Activated effector memory CD4-positive, alpha-beta T cell treated with Interleukin-2 at 50 U/mL for 16 hours (primary cell): ENCODE data around the gene SERP2.
"Not testable (repeated sequence)": the region's sequence is repeated elsewhere in the genome, so short reads cannot be mapped to it uniquely, and the experiment has no call there.

Experiments
- DNase-seq: peaks from one replicate; pipeline ENCODE4 v3.0.0-alpha.2; 2020

Gene SERP2

DNA sequence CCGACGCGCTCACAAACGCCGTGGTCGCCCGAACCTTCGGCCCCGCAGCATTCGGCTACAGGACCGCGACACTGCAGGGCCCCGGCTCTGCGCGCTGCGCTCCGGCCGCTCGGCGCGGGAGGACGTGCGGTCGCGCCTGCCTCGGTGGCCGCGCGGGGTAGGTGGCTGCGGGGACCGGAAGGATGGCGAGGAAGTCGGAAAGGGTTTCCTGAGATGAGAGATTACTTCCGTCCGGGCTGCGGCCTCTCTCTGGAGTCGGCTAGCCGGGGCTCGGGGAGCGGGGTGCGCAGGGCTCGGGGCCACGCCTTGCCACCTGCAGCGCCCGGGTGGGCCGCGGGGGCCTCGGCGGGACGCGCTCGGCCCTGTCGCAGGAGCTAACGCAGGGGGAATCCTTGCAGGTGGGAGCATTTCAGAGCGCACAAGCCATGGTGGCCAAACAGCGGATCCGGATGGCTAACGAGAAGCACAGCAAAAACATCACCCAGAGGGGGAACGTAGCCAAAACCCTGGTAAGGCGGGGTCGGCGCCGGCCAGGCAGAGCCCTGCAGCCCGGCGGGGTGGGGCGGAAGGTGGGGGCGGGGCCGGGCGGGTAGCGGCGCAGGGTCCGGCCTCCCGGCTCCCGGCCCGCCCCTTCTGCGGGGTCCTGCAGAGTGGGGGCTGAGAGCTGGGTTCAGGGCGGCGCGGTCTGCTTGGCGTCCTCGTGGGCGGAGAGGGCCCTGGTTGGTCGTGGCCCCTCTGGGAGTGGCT, at the start of gene SERP2:
Gene SERP2, plus strand, starts transcription at position 224 of the 747 bp plus-strand sequence. Its CDS starts 202 bp downstream, at position 426.
- DNase-seq: no peak

DNA sequence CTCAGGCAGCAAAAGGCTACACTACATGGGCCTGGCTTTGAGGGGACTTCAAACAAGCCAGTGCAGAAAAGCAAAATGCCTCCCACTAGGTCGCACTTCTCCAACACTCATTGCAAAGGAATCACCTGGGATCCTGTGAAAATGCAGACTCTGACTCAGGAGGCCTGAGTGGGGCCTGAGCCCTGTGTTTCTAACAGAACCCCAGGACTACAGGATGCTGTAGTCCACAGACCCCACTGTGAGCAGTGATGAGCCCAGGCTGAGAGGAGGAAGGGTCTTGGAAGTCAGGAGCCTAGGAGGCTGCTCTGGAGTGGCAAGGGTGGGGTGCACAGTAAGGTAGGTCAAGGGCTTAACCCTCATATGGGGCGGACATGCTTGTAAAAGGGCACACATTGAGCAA, 46.7 kb upstream of the SERP2 start:
- DNase-seq: no peak

DNA sequence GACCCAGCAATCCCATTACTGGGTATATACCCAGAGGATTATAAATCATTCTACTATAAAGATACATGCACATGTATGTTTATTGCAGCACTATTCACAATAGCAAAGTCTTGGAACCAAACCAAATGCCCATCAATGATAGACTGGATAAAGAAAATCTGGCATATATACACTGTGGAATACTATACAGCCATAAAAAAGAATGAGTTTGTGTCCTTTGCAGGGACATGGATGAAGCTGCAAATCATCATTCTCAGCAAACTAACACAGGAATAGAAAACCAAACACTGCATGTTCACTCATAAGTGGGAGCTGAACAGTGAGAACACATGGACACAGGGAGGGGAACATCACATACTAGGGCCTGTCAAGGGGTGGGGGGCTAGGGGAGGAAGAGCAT, 44.6 kb upstream of the SERP2 start:
- not testable (repeated sequence) for DNase-seq

DNA sequence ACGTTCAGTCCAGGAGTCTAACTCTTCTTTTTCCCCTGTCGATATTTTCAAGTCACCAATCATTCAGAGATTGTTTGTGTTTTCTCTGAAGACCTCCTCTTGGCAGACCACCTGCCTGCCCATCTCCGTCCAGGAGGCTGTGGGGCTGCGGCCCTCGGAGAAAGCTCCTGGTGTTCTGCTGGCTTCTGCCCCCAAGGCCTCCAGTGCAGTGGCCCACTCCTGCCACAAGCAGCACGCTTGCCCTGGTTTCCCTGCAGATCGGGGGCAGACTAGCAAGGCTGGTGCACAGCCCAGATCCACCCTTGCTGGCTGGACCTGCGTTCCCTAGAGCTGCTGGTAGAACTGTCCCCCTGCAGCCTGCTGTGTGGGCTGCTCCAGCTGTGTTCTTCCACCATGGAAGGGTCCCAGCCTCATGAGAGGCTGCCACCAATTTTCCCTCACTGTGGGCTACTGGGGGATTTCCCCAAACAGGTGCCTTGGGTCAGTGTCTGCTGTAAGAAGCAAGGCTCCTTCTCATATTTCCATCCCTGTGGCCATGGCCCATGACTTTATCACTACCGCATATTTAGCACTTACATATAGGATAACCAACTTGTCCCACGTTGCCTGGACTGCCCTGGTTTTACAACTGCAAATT, 43.6 kb upstream of the SERP2 start:
- no peak for DNase-seq

DNA sequence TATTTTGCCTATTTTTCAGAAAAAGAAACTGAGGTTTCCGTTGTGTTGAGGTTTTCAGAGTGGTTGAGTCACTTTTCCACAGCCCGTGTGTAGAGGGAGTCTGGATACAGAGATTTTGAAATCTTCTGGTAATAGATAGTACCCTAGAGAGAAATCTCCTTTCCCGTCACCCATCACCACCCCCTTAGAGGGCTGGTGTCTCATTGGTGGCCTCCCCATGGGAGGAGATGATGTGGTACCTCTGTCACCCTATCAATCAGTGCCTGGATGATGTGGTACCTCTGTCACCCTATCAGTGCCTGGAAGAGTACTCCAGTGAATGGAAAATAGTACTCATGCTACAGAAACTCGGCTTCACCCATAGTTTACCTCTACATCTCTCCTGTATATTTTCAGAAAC, 42.2 kb upstream of the SERP2 start:
- no peak for DNase-seq

DNA sequence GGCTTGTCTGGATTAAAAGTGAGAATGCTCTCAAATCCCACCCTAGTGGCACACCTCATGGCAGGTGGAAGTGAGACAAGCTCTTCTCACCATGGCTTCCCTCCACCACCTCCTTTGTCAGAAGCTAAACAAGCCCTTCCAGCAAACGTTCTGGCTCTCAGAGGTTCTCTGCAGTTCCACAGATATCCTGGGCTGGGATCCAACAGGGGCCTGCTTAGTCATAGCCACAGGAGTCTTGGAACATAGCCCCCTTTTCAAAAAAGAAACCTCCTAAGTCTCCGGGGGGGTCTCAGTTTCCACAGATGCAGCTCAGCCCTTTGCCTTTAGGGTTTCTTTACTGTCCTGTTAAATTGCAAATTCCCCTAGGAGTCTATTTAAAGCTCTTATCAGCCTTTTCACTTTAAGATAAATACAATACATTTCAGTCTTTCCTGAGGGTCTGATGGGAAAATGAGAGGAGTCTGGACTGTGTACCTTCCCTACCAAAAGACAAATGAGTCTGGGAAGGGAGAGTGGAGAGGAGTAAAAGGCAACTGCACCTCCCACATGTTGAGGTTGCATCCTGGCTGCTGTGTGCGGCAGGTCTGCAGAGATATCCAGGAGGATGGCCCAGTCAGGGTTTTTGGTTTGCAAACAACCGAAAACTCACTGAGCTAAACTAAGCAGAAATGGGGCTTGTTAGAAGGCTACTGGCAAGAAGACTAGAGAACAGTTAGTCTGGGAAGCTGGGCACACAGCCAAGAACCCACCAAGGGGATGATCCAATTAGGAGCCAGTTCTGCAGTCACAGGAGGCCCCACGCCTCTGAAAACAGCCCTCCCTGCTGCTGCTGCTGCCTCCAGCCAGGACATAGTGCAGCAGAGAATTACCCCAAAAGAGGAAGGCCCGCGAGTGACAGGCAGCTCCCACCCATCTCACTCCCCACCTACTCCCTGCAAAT, 41.4 kb upstream of the SERP2 start:
- DNase-seq: no peak

DNA sequence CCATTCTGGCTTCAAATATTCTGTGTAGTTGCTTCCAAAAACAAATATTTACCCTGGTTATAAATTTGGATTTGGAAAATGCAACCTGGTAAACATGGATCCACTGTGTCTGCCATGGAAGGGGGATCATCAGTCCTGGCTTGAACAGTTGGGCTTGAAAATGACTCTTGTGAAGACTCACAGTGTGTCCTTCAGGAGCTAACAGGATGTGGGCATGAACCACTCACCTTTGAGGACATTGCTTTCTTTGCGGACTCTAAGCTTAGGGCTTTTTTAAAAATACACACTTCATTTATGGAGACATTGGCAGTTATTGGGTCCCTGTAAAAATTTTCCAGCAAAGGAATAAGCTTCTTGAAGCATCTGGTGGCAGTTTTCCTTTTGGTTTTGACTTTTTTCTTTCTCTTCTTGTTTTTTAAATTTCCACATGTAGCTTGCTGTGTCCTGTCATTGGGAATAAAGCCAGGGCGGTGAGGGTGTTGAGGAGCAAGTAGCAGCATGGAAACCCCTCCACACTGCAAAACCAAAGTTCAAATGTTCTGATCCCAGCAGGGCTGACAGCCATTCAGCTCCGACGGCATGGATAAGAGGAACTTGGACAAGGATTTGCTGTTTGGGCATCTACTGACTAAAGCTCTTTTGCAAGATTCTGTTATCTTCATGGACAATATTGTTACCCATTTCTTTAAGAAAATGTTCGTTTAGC, 39.5 kb upstream of the SERP2 start:
- no peak for DNase-seq

DNA sequence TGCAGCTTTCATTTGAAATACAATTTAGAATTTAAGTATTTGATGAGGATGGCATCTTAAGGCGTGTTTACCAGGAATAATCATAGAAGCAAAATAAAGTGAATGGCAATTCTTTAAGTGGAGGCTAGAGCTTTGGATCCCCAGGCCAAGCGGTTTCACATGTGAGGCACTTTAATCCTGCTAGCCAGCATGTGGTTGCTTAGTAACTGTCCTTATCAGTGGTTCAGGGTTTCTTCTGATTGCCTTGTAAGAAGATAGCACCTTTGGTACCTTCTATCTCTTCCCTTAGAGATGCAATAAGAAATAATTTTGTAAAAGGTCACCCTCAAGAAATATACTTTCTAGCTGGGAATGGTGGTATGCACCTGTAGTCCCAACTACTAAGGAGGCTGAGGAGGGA, 38.9 kb upstream of the SERP2 start:
- DNase-seq: no peak

DNA sequence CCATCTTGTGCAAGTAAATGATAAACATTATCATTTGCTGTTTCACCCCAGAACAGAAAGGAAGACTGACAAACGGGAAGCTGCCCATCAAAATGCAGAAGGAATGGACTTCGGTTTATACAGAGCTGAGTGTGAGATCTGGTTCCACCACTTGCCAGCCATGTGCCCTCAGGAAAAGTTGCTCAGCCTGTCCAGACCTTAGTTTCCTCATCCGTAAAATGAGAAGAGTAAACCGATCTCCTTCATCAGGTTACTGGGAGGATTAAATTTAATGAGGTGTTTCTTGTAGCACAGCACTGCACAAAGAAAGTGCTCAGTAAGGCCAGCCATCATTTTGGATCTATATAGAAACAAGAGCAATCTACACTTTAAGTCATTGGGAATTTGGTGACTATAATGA, 36.7 kb upstream of the SERP2 start:
- no peak for DNase-seq

DNA sequence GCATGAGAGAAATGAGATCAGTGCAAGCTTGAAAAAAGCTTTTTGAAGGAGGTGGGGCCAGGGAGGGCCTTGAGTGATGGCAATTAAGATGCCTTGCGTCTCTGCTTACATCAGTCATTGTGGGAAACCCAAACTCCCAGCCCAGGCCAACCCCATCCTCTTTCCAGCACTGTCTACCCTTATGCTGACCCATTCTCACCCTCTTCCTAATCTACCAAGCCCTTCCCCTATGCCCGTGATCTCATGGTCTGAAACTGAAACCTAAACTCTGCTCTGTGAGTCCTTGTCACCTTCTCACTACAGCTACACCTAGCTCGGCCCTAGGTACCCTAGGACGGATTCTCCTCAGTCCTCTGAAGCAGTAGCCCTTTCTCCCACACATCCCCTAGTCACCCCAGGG, 36.0 kb upstream of the SERP2 start:
- DNase-seq: no peak

DNA sequence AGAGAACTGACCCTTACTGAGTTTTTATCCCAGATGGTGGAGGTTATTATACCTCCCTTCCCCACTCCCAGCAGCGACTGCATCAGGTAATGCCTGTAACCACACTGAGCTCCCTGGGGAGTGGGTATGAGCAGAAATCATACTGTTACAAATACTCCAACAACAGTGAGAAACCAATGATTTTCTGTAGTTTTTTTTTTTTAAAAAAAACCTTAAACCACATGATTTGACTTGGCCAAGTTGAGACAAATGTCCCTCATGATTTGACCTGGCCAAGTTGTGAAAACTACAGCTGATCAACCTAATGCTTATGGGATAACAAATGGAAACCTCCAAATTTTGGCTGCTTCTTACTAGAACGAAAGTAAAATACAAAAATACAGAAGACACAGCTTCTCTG, 33.1 kb upstream of the SERP2 start:
- no peak for DNase-seq

DNA sequence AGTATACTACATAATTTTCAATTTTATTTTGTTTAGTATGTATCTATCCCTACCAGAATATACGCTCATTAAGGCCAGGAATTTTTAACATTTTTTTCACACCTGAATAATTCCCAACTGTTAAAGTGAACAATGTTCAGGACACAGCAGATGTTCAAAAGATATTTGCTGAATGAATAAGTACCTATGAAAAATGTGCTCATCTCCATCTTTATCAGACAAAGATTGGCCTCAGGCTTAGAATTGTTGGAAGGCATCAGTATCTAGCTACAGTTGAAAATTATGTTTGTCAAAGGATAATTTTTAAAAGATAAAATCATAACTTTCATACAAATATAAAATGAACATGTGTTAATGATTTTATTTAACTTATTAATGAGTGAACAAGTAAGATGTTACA, 30.9 kb upstream of the SERP2 start:
- DNase-seq: no peak

DNA sequence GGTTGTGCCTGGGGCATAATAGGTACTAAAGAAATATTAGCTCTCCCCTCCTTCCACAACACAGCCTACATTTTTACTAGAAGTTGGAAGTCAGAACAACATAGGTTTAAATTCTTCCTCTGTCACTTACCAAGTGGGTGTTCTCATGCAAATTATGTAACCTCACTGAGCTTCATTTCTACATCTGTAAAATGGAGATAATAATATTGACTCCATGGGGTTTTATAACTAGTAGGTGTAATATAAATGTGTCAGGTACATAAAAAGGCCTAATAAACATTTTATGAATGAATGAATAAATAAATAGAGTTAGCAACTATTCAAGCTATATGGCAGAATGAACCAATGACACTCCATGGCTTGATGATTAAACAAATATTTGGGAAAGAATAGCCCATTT, 27.1 kb upstream of the SERP2 start:
- DNase-seq: no peak

DNA sequence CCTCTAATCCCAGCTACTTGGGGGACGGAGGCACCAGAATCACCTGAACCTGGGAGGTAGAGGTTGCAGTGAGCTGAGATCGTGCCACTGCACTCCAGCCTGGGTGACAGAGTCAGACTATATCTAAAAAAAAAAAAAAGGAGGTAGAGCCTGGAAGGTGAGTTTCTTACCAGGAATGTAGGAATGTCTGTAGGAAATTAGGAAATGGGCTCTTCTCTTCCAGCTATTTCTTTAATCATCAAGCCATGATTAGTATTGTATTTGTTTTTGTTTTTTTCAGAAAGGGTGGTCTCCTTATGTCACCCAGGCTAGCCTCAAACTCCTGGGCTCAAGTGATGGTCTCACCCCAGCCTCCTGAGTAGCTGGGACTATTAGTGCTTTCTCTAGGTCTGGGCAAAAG, 26.3 kb upstream of the SERP2 start:
- no peak for DNase-seq

DNA sequence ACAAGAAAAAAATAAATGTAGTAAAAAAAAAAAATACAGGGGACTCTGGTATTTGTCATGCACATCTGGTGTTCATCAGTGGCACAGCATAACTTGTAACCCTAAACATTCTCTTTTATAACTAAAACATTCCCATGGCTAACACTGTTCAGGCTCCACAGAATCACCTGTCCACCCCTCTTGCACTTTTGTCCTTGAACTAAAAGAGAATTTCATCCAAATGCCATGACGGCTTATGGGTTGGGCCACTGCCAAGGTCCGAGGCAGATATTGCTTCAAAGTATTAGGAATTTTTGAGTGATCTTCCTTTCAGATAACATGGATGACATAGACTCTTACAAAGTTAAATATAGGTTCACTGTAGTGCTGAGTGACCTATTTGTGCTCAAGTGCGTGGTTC, 25.7 kb upstream of the SERP2 start:
- DNase-seq: no peak

DNA sequence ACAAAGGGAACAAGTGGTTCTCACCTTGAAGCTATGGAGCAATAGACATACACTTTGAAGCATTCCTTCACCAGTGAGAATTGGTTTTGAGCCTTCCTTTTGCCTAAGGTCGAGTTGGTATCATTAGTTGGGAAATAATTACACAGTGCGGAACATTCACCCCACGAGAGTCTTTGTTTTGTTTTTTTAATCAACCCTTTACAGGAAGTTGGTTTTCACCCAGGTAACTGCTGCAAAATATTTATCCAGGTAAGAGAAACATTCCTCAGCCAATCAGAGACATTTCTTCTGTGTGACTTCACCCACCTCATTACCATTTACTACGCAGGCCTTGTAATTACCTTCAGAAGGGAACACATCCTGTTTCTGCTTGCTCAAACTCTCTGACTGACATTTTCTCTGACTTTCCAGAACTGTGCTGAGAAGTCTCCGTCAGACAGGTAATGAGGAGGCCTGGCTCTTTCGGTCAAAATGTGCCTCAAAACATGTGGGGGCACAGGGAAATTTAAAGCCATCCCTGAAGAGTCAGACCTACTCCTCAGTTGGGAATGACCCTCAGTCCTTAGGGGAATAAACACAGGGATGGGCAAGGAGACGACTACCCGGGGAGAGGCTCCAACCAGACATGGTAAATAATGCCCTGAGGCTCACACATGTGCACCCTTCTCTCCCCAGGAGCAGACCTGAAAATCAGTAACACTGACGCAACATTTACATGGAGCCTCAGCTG, 22.7 kb upstream of the SERP2 start:
- DNase-seq: no peak

DNA sequence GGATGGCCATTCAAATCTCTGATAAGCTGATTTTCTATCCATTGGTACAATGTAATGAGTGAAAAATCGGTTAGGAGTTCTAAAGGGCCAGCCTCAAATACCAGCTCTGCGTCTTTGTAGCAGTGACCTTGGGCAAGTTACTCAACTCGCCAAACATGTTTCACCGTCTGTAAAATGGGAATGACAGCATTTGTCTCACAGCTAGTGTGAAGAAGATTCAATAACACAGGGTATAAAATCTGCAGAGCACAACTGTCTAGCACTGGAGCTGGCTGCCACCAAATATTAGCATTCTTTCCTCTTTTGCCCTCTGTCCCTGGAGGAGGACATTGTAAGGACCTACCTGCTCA, 22.1 kb upstream of the SERP2 start:
- no peak for DNase-seq

DNA sequence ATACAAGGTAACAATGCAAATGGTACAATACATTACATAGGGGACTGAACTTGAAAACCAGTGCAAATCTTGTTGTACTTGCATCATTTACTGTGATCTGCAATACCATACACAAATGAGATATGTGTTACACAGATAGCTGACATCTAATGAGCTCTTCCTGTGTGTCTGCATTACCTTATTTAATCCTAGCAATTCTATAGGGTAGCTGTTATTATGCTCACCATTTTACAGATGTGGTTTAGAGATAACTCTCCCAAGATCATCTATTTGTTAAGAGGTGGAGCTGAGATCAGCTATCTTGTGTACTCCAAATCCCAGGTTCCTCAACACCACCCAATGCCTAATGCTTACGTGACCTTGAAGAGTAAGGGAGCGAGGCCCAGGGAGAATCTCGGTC, 21.4 kb upstream of the SERP2 start:
- no peak for DNase-seq

DNA sequence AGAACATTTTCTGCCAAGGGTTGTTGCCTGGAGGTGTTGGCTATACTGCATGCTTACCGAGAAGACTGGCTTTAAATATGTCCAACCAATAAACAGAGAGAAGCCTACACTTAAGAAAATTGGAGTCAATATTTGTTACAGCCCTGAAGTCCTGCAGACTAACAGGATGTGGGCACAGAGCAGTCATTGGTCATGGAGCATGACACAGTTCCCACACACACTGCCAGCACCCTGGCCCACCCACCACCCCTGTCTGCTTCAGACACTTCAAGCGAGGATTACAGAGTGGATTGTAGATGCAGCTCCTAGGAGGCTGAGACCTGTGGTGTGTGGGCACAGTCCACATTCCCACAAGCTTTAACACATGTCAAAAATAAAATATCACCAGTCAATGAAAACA, 21.0 kb upstream of the SERP2 start:
- no peak for DNase-seq

DNA sequence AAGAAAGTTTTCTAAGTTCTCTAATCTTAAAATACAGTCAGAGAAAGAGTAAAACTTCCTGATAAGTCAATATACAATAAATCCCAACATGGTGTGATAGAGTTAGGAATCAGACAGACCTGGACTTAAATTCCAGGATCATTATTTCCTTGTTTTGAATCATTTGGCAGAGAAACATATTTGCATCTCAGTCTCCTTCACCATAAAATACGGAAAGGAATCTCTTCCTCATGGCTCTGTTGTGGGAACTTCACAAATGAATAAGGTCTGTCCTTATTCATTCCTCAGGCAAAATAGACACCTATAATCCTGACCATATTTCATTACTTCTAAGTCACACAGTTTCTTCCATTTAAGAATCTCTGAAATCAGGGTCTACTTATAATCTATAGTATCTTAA, 19.3 kb upstream of the SERP2 start:
- no peak for DNase-seq

DNA sequence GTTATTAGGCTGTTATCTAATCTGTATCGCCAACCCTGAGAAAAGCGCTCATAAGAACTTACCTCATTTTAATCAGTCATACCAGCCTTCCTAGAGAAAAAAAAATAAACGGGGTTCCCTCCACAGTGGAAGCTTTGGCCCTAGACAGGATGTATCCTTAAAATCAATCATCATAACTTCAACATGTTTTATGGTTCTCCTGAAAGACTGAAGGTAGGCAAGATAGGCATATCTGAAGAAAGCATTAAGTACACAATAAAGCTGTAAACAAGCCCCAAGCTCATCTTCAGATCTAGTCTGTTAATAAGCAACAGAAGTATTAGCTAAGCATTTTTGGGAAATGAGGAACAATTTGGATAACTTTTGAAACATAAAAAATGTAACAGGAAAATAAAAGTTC, 18.7 kb upstream of the SERP2 start:
- no peak for DNase-seq

DNA sequence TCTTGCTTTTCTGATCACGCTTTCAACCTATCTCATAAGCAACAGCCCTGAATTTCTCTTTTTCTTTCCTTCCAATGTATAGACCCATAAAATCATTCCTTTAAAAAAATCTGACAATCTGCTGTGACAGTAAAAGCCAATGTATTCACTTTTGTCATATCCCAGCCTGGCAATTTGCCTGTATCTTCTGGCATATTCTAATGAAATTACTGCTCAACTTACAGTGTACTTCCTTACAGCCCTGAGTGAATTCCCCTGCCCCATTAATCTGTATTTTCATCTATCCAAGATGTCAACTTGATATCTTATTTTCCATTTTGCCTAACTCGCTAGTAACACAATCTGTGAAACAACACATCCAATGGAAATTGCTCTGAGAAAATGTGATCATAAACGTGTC, 18.0 kb upstream of the SERP2 start:
- DNase-seq: no peak

DNA sequence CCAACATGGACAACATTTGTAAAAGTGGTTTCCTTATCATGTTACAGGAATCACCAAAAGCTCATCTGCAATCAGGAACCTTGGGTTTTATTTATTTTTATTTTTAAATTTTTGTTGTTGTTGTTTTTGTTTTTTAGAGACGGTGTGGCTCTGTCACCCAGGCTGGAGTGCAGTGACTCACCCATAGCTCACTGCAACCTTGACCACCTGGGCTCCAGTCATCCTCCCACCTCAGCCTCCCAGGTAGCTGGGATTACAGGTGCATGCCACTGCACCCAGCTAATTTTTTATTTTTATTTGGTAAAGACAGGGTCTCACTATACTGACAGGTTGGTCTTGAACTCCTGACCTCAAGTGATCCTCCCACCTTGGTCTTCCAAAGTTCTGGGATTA, 13.6 kb upstream of the SERP2 start:
- DNase-seq: no peak
